Esophagus (tissue), 2 donors: Measurements from ENCODE around the gene CDK14. TPM values are rescaled to one million over a fixed set of nuclear protein-coding genes. Genes with fewer than 3 reads are reported as not detected.
"Not testable (repeated sequence)": the region's sequence is repeated elsewhere in the genome, so short reads cannot be mapped to it uniquely, and the experiment has no call there.

Experiments
- H3K27ac ChIP-seq, 2 donors: one replicate each; pipeline ENCODE4 v1.5.1; 2013; ENCODE audit warnings: low read depth in 2 of 2, mild to moderate bottlenecking in 2 of 2, inconsistent platforms in 1 of 2, low read length in 1 of 2, moderate library complexity in 1 of 2
- H3K27me3 ChIP-seq, 2 donors: one replicate each; pipeline ENCODE4 v1.6.1; 2013; ENCODE audit warnings: low read length in 2 of 2, control low read depth in 1 of 2, mild to moderate bottlenecking in 1 of 2; ENCODE audit not compliant: insufficient read depth in 2 of 2, control insufficient read depth in 1 of 2
- H3K36me3 ChIP-seq, 2 donors: one replicate each; pipeline ENCODE4 v1.6.1; 2013; ENCODE audit warnings: low read length in 1 of 2; ENCODE audit not compliant: control insufficient read depth in 2 of 2, insufficient read depth in 2 of 2
- H3K4me1 ChIP-seq, 2 donors: one replicate each; pipeline ENCODE4 v1.6.1; 2013; ENCODE audit warnings: low read length in 1 of 2; ENCODE audit not compliant: control insufficient read depth in 2 of 2, insufficient read depth in 2 of 2
- H3K4me3 ChIP-seq, 2 donors: one replicate each; pipeline ENCODE4 v1.5.1; 2013; ENCODE audit warnings: low read length in 2 of 2, mild to moderate bottlenecking in 2 of 2, low read depth in 1 of 2, moderate library complexity in 1 of 2
- H3K9me3 ChIP-seq, 2 donors: one replicate each; pipeline ENCODE4 v1.6.1; 2013; ENCODE audit warnings: mild to moderate bottlenecking in 2 of 2, low read depth in 1 of 2, low read length in 1 of 2, moderate library complexity in 1 of 2; ENCODE audit not compliant: control insufficient read depth in 2 of 2, insufficient read depth in 1 of 2
- WGBS, 2 donors: extraction: QIAGEN DNeasy Blood & Tissue Kit; methylation state at CpG; one replicate each; pipeline ENCODE4 v1.1.7; 2013; 5-methylcytosine and 5-hydroxymethylcytosine counted together
- polyA plus RNA-seq, 2 donors: library from polyadenylated mRNA; stranded (reverse); fragments of 200-250 nt; gene quantifications; one replicate each; pipeline ENCODE4 v1.2.3, GENCODE V29; 2013
- donor health status: healthy with polysubstance abuse.
- donor health status: Bipolar disorder and iron deficiency.

CDK14 gene
- polyA plus RNA-seq, 2 donors = 0.51 to 0.59 TPM

DNA sequence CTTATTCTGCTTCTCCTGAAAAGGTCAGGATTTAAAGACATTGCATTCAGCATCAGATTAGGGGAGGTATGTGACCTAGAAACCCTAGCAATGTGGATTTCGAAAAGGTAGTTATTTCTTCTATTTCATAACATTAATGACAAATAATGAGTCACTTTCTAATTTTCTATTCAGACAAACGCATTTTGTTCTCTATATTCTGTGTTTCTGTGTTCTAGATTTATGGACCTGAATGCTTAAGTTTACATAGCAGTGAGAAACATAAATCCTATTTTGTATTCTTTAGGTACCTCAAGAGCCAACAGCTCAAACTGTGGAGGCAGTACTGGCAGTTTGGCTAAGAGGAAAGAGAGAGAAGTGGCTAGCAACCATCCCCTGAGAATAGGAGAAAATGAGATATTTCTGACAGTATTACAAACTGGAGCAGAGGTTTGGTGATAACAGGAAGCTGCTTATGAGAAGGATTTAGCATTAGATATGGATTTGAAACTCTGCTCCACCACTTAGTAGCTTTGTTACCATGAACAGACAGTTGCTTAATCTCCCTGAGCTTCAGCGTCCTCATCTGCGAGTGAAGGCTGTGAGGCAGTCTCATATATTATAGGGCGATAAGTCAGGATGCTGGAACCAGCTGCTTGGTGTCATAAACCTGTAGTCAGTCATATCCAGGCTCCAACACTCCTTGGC is 28.2 kb downstream of the CDK14 start:
- Histone ChIP-seq H3K36me3 (no peaks in the 10 kb centered on the region), H3K27ac (no peak overlapping the region), H3K4me1 (no peaks in the 10 kb centered on the region), H3K4me3 (no peak overlapping the region), H3K27me3 (no peaks in the 10 kb centered on the region), H3K9me3 (no peaks in the 10 kb centered on the region)
- 62 to 64% methylated on average over 5 of the region's 5 CpGs for WGBS, 2 donors

DNA sequence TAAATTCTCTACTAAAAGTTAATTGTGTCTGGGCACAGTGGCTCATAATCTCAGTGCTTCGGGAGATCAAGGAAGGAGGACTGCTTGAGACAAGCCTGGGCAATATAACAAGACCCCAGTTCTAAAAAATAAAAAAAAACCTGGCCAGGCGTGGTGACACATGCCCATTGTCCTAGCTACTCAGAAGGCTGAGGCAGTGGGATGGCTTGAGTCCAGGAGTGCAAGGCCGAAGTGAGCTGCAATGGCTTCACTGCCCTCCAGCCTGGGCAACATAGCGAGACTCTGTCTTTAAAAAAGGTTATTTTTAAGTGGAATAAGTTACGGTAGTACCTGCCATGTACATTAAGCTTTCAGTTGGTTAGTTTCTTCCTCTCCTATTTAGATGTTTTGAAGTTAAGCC is 28.9 kb downstream of the CDK14 start:
- H3K27ac ChIP-seq = no peak overlapping the region
- H3K9me3 ChIP-seq = no peaks in the 10 kb centered on the region
- no peaks in the 10 kb centered on the region for H3K4me1 ChIP-seq
- H3K27me3 ChIP-seq = no peaks in the 10 kb centered on the region
- no peaks in the 10 kb centered on the region for H3K36me3 ChIP-seq
- H3K4me3 ChIP-seq = no peak overlapping the region
- 75 to 81% methylated on average over 5 of the region's 5 CpGs for WGBS, 2 donors

DNA sequence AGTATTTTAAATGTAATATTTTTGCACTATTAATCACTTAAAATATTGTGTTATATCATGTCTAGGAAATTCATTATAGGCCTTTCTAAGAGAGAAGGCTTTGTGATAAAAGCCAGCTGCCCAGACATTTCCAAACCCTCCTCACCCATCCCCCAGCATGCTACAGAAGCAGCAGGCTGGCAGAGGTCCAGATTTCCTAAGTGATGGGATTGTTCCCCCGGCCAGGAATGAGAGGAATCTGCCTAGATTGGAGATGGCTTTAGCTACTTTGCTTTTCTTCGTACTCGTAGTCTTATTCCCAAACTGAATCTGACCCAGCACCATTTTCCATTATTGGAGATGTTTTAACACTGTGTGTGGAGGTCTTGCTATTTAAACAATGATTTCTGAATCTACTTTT is 29.4 kb downstream of the CDK14 start:
- Histone ChIP-seq H3K36me3 (no peaks in the 10 kb centered on the region), H3K27me3 (no peaks in the 10 kb centered on the region), H3K4me1 (no peaks in the 10 kb centered on the region), H3K27ac (no peak overlapping the region), H3K4me3 (no peak overlapping the region), H3K9me3 (no peaks in the 10 kb centered on the region)
- 54 to 61% methylated on average over 3 of the region's 3 CpGs for WGBS, 2 donors

DNA sequence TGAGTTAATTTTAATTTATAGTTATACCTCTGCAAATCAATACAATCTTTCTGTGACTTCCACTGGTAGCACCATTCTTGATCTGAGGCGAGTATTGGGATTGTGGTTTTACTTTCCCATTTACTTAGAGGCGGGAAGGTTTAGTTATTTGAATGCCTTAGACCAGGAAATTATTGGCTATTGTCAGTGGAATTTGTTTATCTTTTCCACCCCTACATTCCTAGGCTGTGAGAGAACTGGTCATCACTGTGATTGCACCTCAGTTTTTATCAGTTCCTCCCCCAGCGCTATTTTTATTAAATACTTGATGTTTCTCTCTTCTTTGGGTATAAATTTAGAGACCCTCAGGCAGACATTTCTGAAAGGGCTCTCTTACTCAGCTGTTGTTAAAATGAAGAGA is 29.9 kb downstream of the CDK14 start:
- H3K36me3 ChIP-seq = no peaks in the 10 kb centered on the region
- H3K4me3 ChIP-seq = no peak overlapping the region
- no peaks in the 10 kb centered on the region for H3K27me3 ChIP-seq
- no peak overlapping the region for H3K27ac ChIP-seq
- no peaks in the 10 kb centered on the region for H3K9me3 ChIP-seq
- WGBS, 2 donors = 65 to 72% methylated on average over 3 of the region's 3 CpGs
- no peaks in the 10 kb centered on the region for H3K4me1 ChIP-seq

DNA sequence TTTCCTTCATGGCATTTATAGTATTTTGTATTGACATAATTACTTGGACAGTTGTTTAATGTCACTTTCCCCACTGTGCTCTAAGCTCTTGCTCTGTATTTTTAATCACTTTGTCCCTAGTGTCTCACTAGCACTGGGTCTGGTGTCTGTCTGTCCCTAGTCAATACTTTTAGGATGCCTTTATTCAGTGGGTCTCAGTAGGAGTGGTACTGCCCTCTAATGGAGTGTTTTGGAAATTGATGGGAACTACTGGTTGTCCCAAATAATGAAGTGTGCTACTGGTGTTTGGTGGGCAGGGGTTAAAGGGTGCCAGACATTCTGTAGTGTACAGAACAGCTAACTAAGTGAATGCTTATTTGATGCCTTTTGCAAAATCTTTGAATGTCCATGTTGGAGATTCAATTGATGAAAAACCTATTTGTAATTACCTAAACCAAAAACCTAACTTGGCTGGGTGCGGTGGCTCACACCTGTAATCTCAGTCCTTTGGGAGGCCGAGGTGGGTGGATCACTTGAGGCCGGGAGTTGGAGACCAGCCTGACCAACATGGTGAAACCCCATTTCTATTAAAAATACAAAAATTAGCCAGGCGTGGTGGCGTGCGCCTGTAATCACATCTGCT is 33.3 kb downstream of the CDK14 start:
- no peaks in the 10 kb centered on the region for H3K9me3 ChIP-seq
- H3K27me3 ChIP-seq = no peaks in the 10 kb centered on the region
- WGBS, 2 donors = 90 to 95% methylated on average over 6 of the region's 6 CpGs
- no peak overlapping the region for H3K4me3 ChIP-seq
- H3K4me1 ChIP-seq = no peaks in the 10 kb centered on the region
- no peaks in the 10 kb centered on the region for H3K36me3 ChIP-seq
- H3K27ac ChIP-seq = no peak overlapping the region

DNA sequence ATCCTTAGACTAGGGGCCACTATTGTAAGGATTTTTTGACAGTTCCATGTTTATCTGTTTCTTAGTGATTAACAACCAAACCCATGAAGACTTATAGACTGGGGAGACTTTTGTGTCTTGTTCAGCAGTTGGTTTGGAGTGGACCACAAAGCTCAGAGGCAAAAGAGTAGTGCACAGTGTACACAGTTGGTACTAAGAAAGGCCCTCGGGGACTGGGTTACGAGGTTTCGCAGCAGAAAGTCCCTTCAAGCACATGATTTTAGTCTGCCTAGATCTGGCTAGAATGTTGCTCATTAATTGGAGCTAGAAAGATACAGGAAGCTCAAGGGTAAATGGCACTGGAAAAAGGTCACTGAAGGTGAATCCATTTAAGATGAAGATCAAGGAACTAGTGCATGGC is 35.4 kb downstream of the CDK14 start:
- 96 to 97% methylated on average over 3 of the region's 3 CpGs for WGBS, 2 donors
- H3K4me1 ChIP-seq = no peaks in the 10 kb centered on the region
- H3K4me3 ChIP-seq = no peak overlapping the region
- H3K27ac ChIP-seq = no peak overlapping the region
- H3K9me3 ChIP-seq = no peaks in the 10 kb centered on the region
- H3K36me3 ChIP-seq = no peaks in the 10 kb centered on the region
- H3K27me3 ChIP-seq = no peaks in the 10 kb centered on the region

DNA sequence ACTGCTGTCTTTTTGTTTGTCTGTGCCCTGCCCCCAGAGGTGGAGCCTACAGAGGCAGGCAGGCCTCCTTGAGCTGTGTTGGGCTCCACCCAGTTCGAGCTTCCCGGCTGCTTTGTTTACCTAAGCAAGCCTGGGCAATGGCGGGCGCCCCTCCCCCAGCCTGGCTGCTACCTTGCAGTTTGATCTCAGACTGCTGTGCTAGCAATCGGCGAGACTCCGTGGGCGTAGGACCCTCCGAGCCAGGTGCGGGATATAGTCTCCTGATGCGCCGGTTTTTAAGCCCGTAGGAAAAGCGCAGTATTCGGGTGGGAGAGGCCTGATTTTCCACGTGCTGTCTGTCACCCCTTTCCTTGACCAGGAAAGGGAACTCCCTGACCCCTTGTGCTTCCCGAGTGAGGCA is 43.6 kb downstream of the CDK14 start:
- not testable (repeated sequence) for H3K4me3 ChIP-seq, H3K27me3 ChIP-seq, H3K36me3 ChIP-seq, H3K9me3 ChIP-seq, H3K4me1 ChIP-seq, H3K27ac ChIP-seq
- WGBS, 2 donors = 83 to 91% methylated on average over 16 to 17 of the region's 17 CpGs

DNA sequence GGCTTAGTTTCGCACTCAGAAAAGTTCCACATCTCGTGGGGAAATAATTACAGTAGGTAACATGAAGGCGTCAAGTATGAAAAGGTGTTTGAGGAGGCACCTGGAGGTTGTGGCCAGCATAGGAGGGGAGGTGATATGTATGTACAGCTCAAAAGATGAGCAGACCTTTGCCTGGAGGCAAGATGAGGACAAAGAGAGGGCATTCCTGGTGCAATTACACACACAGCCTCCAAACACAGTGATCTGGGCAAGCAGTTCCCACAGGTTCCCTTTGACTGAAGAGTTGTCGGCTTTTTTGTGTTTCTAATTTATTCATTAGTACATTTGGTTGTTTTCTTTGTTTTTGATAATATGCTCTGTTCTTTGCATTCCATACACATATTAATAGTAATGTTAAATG is 46.9 kb downstream of the CDK14 start:
- Histone ChIP-seq H3K36me3 (no peaks in the 10 kb centered on the region), H3K27me3 (no peaks in the 10 kb centered on the region), H3K4me3 (no peak overlapping the region), H3K27ac (no peak overlapping the region), H3K9me3 (peaks cover 0 to 3% of the 10 kb centered on the region in 2 donors), H3K4me1 (no peaks in the 10 kb centered on the region)
- WGBS, 2 donors = 92 to 93% methylated on average over 4 of the region's 4 CpGs

DNA sequence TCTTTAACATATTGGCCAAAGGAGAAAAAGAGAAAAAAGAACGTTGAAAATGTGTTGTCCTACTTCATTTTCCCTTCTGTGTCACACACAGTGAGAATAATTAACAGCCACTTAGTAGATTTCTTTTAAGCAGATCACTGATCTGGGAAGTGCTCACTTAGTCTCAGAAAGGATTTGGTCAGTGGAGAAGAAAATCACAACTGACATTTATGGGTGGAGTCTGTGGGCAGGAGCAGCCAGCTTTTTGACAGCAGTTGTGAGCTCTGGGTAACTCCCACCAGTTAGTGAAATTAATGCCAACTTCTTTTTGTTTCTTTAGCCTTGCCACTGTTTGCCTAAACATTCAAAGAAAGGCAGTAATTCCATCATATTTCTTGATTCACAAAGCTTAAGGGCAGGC is 49.7 kb downstream of the CDK14 start:
- H3K4me3 ChIP-seq = no peak overlapping the region
- H3K27me3 ChIP-seq = no peaks in the 10 kb centered on the region
- WGBS, 2 donors = 35 to 41% methylated on average over 1 of the region's 1 CpG

DNA sequence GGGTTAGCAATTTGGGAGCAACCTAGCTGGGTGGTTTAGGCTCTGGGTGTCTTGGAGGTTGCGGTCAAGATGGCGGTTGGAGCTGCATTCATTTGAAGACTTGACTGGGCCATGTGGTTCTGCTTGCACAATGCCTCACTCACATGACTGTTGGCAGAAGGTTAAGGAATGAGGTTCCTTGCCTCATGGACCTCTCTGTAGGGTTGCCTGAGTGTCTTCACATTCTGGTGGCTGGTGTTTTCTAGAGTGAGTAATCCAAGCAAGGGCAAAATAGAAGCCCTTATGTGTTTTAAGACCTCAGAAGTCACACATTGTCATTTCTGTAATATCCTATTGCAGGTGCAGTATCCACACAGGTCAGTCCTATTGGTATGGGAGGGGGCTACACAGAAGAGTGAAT is 52.0 kb downstream of the CDK14 start:
- no peaks in the 10 kb centered on the region for H3K27me3 ChIP-seq
- no peak overlapping the region for H3K27ac ChIP-seq
- H3K4me1 ChIP-seq = no peaks in the 10 kb centered on the region
- H3K4me3 ChIP-seq = no peak overlapping the region
- WGBS, 2 donors = 100% methylated on average over 2 of the region's 2 CpGs
- no peaks in the 10 kb centered on the region for H3K9me3 ChIP-seq
- no peaks in the 10 kb centered on the region for H3K36me3 ChIP-seq

More for the DNA sequence above, 49.7 kb downstream of the CDK14 start:
- Histone ChIP-seq H3K36me3 (no peaks in the 10 kb centered on the region), H3K4me1 (no peaks in the 10 kb centered on the region), H3K27ac (no peak overlapping the region), H3K9me3 (peaks cover 0 to 3% of the 10 kb centered on the region in 2 donors)
